B cell (primary cell): ENCODE measurements around the gene PRR11. TPM values are rescaled to one million over a fixed set of nuclear protein-coding genes. Genes with fewer than 3 reads are reported as not detected.

Experiments
- ATAC-seq: fragments of 200-7000 bp; cut with Tn5 transposase; one replicate; pipeline ENCODE4 v1.10.0; 2021; ENCODE audit warnings: low read depth, mild to moderate bottlenecking, moderate number of reproducible peaks, moderate library complexity
- CTCF ChIA-PET: fragments of 350-600 bp; sonication (Branson Sonifier 250); formaldehyde crosslinking; loops from one replicate; lab custom pipeline; 2021; ENCODE audit warnings: antibody characterized with exemption, inconsistent platforms; lab: Charles Lee
- POLR2A ChIA-PET: fragments of 350-600 bp; sonication (Branson Sonifier 250); formaldehyde crosslinking; loops from one replicate; lab custom pipeline; 2021; ENCODE audit warnings: antibody characterized with exemption; lab: Charles Lee
- DNase-seq: peaks from one replicate; pipeline ENCODE4 v3.0.0; 2013
- H2AFZ ChIP-seq: 2 replicates; pipeline ENCODE4 v1.6.1; 2012; ENCODE audit warnings: mild to moderate bottlenecking, low read depth, low read length; ENCODE audit not compliant: insufficient read depth, poor library complexity, severe bottlenecking
- H3K27ac ChIP-seq, 2 donors: 1 replicate in 1 of 2; 2 replicates in 1 of 2; pipeline ENCODE4 v1.5.1; 2012 to 2013; ENCODE audit warnings: low read length in 2 of 2, mild to moderate bottlenecking in 2 of 2, moderate library complexity in 1 of 2
- H3K27me3 ChIP-seq, 4 experiments: fragments of 200-600 bp in 1 of 4; sonication (generic) in 1 of 4; replicated peaks in 1 of 4; 1 replicate in 2 of 4; 2 replicates in 2 of 4; pipeline versions ENCODE4 v1.6.1 to v1.7.0; 2013 to 2016; ENCODE audit warnings: low read length in 3 of 4, mild to moderate bottlenecking in 2 of 4, mixed read lengths in 1 of 4, moderate library complexity in 1 of 4; ENCODE audit not compliant: insufficient read depth in 4 of 4, control insufficient read depth in 3 of 4; ENCODE audit errors: control extremely low read depth in 1 of 4
- H3K36me3 ChIP-seq, 2 experiments: replicated peaks in 1 of 2; 1 replicate in 1 of 2; 2 replicates in 1 of 2; pipeline versions ENCODE4 v1.6.1 to v1.7.1; 2013; ENCODE audit warnings: low read length in 1 of 2; ENCODE audit not compliant: insufficient read depth in 2 of 2, control insufficient read depth in 1 of 2; ENCODE audit errors: control extremely low read depth in 1 of 2, extremely low read depth in 1 of 2
- H3K4me1 ChIP-seq, 2 donors: fragments of 200-600 bp in 1 of 2; sonication (generic) in 1 of 2; 1 replicate in 1 of 2; 2 replicates in 1 of 2; pipeline versions ENCODE4 v1.5.1 to v1.6.1; 2013 to 2017; ENCODE audit warnings: low read length in 2 of 2; ENCODE audit not compliant: control insufficient read depth in 2 of 2, insufficient read depth in 2 of 2
- H3K4me2 ChIP-seq: replicated peaks from 2 replicates; pipeline ENCODE3; 2012; ENCODE audit warnings: mild to moderate bottlenecking, low read depth, low read length; ENCODE audit not compliant: poor library complexity, severe bottlenecking
- H3K4me3 ChIP-seq, 5 experiments: fragments of 200-600 bp in 1 of 5; sonication (generic) in 1 of 5; 1 replicate in 3 of 5; 2 replicates in 2 of 5; pipeline versions ENCODE4 v1.5.1 to v1.7.0; 2011 to 2016; ENCODE audit warnings: low read length in 4 of 5, mild to moderate bottlenecking in 4 of 5, low read depth in 2 of 5, control low read depth in 1 of 5, moderate library complexity in 1 of 5; ENCODE audit not compliant: insufficient read depth in 1 of 5; ENCODE audit errors: control extremely low read depth in 1 of 5, extremely low read depth in 1 of 5
- H3K79me2 ChIP-seq: fragments of 200-600 bp; sonication (generic); one replicate; pipeline ENCODE4 v1.6.0; 2016; ENCODE audit warnings: low read length; ENCODE audit not compliant: control insufficient read depth, insufficient read depth
- H3K9ac ChIP-seq: fragments of 200-600 bp; sonication (generic); 2 replicates; pipeline ENCODE4 v1.6.1; 2017; ENCODE audit warnings: mild to moderate bottlenecking, low read length, moderate library complexity
- H3K9me3 ChIP-seq, 3 donors: one replicate each; pipeline versions ENCODE4 v1.6.1 to v1.7.1; 2013; ENCODE audit warnings: low read length in 2 of 3; ENCODE audit not compliant: control insufficient read depth in 2 of 3, insufficient read depth in 1 of 3; ENCODE audit errors: control extremely low read depth in 1 of 3
- H4K20me1 ChIP-seq: 2 replicates; pipeline ENCODE4 v1.6.0; 2012; ENCODE audit warnings: mild to moderate bottlenecking, low read length; ENCODE audit not compliant: insufficient read depth, control insufficient read depth, poor library complexity, severe bottlenecking
- H3K27ac Mint-ChIP-seq: one replicate; pipeline ENCODE4 v1.8.0; 2021; ENCODE audit warnings: mixed read lengths
- H3K27me3 Mint-ChIP-seq: one replicate; pipeline ENCODE4 v1.8.0; 2021; ENCODE audit warnings: mixed read lengths
- H3K4me1 Mint-ChIP-seq: one replicate; pipeline ENCODE4 v1.8.0; 2021; ENCODE audit warnings: mixed read lengths
- H3K4me3 Mint-ChIP-seq: one replicate; pipeline ENCODE4 v1.8.0; 2021; ENCODE audit warnings: mixed read lengths
- H3K9me3 Mint-ChIP-seq: one replicate; pipeline ENCODE4 v1.8.0; 2022; ENCODE audit warnings: mixed read lengths; ENCODE audit not compliant: insufficient read depth
- CTCF ChIP-seq: fragments of 200-600 bp; IDR thresholded peaks from one replicate; pipeline ENCODE4 v1.8.0; 2022; ENCODE audit warnings: antibody characterized with exemption, mild to moderate bottlenecking
- EZH2 ChIP-seq: IDR thresholded peaks from 2 replicates; pipeline ENCODE4 v1.6.1; 2012; ENCODE audit warnings: borderline replicate concordance, low read depth, mild to moderate bottlenecking, moderate library complexity, low read length; ENCODE audit not compliant: insufficient read depth, poor library complexity, severe bottlenecking
- WGBS: methylation state at CpG from one replicate; pipeline ENCODE4 v1.1.5; 2013; ENCODE audit warnings: missing lambda C conversion rate; ENCODE audit not compliant: insufficient coverage; 5-methylcytosine and 5-hydroxymethylcytosine counted together
- intact Hi-C: fragments of 100-400 bp; cut with micrococcal nuclease; formaldehyde crosslinking; loops from one replicate; pipeline ENCODE4 v1.10.0; 2022
- polyA plus RNA-seq: library from polyadenylated mRNA; depleted of rRNA; stranded (reverse); fragments of >200 nt; gene quantifications from 2 replicates; pipeline ENCODE4 v1.2.3, GENCODE V29; 2012
- total RNA-seq, 2 donors: library from RNA; stranded (reverse); fragments of 120-200 nt in 1 of 2; gene quantifications; 1 replicate in 1 of 2; 2 replicates in 1 of 2; pipeline versions ENCODE4 v1.2.3 to v1.2.4, GENCODE V29; 2013 to 2022

PRR11 gene
- total and polyA plus RNA-seq, 2 donors (not counting 1 experiment from before 2014, with no cell fraction given) = 1.2 to 1.5 TPM

GRCh38 chr17:59172436-59173004 is 17.0 kb downstream of the PRR11 start:
- Mint-ChIP-seq H3K4me1 (peaks cover 3% of the 10 kb centered on the region), H3K27ac (no peak overlapping the region), H3K27me3 (no peaks in the 10 kb centered on the region), H3K4me3 (no peak overlapping the region), H3K9me3 (no peaks in the 10 kb centered on the region)
- Histone ChIP-seq H3K4me3 (no peak overlapping the region), H3K4me1 (no peaks in the 10 kb centered on the region), H3K9me3 (peaks cover 0 to 7% (median 0%) of the 10 kb centered on the region in 3 donors), H3K4me2 (no peak overlapping the region), H4K20me1 (no peaks in the 10 kb centered on the region), H3K79me2 (peaks cover 3% of the 10 kb centered on the region), H3K27ac (no peak overlapping the region), H3K9ac (no peak overlapping the region), H3K36me3 (no peaks in the 10 kb centered on the region), H3K27me3 (no peaks in the 10 kb centered on the region), H2AFZ (no peak overlapping the region)
- intact Hi-C loops = no loop called here
- no peak for DNase-seq
- TF ChIP-seq EZH2 (no peak), CTCF (no peak)
- WGBS = 99% methylated on average over 31 of the region's 33 CpGs
- CTCF ChIA-PET = no interaction called here
- POLR2A ChIA-PET = no interaction called here
- ATAC-seq = no peak

- H3K27ac Mint-ChIP-seq = no peak overlapping the region
- H3K4me1 ChIP-seq = no peaks in the 10 kb centered on the region
- H3K4me2 ChIP-seq = no peak overlapping the region
- CTCF ChIA-PET = no interaction called here
- intact Hi-C loops = no loop called here
- no peak overlapping the region for H2AFZ ChIP-seq
- peaks cover 0 to 7% (median 0%) of the 10 kb centered on the region in 3 donors for H3K9me3 ChIP-seq
- no peak overlapping the region for H3K9ac ChIP-seq
- H3K4me1 Mint-ChIP-seq = peaks cover 2% of the 10 kb centered on the region
- TF ChIP-seq CTCF = no peak
- TF ChIP-seq EZH2 = no peak
- H3K27ac ChIP-seq = no peak overlapping the region
- no peaks in the 10 kb centered on the region for H3K36me3 ChIP-seq
- no peaks in the 10 kb centered on the region for H3K27me3 Mint-ChIP-seq
- WGBS = 100% methylated on average over 8 of the region's 11 CpGs
- no peaks in the 10 kb centered on the region for H3K9me3 Mint-ChIP-seq
- ATAC-seq (no peak), DNase-seq (no peak)
- POLR2A ChIA-PET = no interaction called here
- H3K79me2 ChIP-seq = no peaks in the 10 kb centered on the region
- H3K4me3 Mint-ChIP-seq = no peak overlapping the region
- no peaks in the 10 kb centered on the region for H4K20me1 ChIP-seq
- no peaks in the 10 kb centered on the region for H3K27me3 ChIP-seq
- H3K4me3 ChIP-seq = no peak overlapping the region
These were observed 19.1 kb downstream of the PRR11 start for GRCh38 chr17:59174671-59175070.
